Measurements from ENCODE around the gene ZBTB42.

Gene ZBTB42

DNA sequence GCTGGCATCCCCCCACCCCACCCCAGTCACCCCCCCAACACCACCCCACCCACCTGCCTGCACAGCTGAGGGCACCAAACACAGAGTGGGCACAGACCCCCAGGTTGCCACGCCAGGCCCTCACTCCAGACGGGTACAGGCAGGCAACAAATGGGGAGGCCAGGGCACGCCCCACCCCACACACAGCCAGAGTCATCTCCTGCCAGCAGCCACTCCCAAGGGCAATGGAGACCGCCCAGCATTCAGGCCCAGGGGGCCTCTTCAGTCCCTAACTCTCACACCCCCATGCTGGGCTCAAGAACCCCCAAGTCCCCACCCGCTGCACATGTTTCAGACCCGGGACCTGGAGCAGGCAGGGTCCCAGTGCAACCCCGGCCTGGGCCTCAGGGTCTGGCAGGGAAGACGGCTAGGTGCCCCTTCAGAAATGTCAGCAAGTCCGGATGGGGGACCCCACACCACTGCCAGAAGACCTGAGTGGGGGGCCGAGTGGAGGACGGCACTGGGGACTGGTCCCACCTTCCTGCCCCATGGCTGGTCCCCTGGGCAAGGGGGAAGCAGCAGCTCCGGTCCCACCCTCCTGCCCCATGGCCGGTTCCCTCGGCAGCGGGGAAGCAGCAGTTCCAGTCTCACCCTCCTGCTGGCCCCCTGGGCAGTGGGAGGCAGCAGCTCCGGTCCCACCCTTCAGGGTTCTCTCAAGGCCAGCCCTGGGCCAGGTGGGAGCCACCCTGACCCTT lies 17.2 kb upstream of the ZBTB42 start:
- TF ChIP-seq GATA3 (IDR thresholded peaks at IDR 0.05; ENCODE audit: low read depth, low read length) (no peak), GATA2 (IDR thresholded peaks at IDR 0.05; ENCODE audit: low read depth, low read length) (no peak)

DNA sequence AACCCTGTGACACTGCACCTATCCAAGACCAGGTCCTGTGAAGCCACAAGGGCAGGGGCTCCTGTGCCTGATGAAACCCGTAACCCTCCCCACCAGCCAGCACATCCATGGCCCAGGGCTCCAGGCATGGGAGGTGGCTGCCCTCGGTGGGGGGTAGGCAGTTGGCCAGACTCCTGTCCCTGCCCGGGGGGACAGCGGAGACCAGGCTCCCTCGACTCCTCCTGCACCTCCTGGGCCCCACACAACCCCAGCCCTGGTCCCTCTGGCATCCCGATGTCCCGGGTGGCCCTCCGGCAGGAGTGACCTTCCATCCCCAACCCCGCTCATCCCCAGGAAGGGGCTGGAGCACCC lies 16.7 kb upstream of the ZBTB42 start:
- TF ChIP-seq GATA3 (IDR thresholded peaks at IDR 0.05; ENCODE audit: low read depth, low read length) (no peak), GATA2 (IDR thresholded peaks at IDR 0.05; ENCODE audit: low read depth, low read length) (no peak)

DNA sequence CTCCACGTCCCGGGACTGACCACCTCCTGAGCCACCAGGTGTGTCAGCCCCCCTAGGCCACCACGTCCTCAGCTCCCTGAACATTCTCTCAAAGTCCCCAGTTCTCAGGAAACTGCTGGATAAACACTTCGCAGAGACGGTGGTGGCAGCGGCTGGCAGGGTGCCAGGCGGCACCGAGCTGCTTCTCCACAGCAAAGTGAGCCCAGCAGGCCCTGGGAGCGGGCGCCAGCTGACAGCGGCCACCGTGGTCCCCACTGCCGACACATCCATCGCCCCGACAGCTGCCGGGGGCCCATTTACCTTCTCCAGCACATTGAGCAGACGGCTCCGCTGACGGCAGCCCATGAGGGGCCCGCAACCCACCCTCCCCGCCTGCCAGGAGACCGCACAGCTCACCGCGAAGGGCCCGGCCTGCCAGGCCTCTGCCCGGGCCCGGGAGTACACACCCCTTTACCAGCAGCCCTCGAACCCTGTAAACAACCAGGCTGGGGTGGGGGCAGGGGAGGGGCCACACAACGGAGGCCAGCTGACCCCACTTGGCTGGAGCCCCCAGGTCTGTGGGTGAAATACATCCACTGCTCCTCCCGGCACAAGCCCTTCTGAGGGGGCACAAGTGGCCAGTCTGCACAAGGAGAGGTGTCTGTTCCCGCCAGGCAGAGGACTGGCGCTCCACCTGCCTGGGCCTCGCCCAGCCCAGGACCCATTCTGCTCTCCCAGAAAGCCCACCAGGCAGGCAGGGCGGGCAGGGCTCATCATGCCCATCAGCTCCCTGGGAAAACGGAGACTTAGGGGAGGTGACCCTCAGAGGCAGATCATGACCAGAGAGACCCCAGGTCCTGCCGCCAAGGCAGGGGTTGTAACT lies 15.8 kb upstream of the ZBTB42 start:
- no peak for TF ChIP-seq GATA3 (IDR thresholded peaks at IDR 0.05; ENCODE audit: low read depth, low read length)
- no peak for TF ChIP-seq GATA2 (IDR thresholded peaks at IDR 0.05; ENCODE audit: low read depth, low read length)

DNA sequence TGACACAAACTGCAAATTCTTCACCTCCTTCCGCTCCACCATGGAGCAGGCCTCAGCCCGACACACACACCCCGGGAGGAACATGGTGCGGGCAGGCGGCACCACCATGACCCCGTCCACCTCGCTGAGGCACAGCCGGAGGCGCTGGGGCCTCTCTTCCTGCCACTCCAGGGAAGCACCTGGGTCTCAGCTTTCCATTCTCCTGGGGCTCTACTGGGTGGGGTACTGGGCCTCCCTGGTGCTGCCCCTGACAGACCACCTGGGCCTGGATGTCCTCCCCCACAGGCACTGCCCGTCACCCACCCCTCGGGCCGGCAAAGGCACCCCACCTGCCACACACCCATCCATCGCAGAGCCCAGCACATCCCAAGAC lies 15.2 kb upstream of the ZBTB42 start:
- TF ChIP-seq GATA2 (IDR thresholded peaks at IDR 0.05; ENCODE audit: low read depth, low read length) (no peak), GATA3 (IDR thresholded peaks at IDR 0.05; ENCODE audit: low read depth, low read length) (no peak)

DNA sequence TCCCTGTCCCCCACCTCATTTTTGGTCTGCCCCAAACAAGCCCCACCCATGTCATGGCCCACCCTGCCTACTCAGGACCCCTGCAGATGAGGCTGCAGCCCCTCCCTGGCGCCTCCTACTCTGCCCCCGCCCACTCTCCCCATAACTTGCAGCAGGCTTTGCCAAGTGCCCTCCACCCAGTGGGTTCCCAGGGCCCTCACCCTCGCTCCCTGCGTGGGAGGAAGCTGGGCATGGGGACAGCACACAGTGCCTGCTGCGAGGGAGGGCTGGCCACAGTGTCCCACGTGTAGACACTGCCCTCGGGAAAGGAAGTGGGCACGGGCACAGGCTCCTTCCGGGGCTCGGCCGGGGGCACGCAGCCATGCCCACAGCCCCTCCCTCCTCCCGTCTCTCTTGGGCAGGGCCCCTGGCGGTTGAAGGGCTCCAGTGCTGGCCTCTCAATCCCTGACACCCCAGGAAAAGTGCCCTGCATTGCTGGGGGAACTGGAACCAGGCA lies 14.8 kb upstream of the ZBTB42 start:
- TF ChIP-seq GATA2 (IDR thresholded peaks at IDR 0.05; ENCODE audit: low read depth, low read length) = no peak
- no peak for TF ChIP-seq GATA3 (IDR thresholded peaks at IDR 0.05; ENCODE audit: low read depth, low read length)

DNA sequence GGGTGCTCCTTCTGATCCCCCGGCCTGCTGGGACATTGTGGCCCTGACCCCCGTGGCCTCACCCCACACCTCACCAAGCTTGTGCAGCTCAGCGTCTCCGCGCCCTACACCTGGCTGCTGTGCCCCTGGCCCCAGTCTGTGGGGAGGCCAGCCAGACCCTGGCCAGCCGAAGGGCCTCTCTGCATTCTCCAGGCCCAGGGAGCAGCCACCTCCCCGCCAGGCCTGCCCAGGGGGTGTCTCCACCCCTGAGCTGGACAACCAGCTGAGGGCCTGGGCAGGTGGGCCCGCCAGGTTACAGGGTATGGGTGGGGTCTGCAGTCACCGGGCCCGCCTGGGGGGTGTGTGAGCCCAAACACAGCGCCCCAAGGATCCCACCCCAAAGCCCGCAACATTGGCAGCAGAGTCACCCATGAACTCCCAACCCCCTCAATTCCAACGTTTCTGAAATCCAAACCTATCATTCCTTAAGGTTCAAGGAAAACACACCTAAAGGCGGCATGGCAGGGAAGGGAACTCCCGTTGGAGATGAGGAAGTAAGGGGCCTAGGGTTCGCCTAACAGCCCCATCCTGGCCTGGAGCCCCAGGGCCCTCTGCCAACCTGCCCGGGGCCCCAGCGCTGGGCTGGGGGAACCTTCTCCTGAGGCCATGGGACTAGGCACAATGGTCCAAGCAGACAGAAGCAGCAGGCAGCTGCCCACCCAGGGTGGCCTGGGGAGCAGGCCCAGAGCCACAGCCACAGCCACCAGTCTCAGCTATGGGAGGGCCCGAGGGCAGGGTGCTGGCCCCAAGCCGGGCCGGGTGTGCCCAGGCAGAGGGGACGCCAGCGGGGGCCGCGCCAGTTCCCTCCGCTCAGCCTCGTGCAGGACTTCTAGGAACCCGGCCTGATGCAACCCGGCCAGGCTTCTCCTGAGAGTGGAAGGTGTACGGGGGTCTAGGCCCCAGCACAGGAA lies 13.9 kb upstream of the ZBTB42 start:
- TF ChIP-seq GATA3 (IDR thresholded peaks at IDR 0.05; ENCODE audit: low read depth, low read length) (no peak), GATA2 (IDR thresholded peaks at IDR 0.05; ENCODE audit: low read depth, low read length) (no peak)

DNA sequence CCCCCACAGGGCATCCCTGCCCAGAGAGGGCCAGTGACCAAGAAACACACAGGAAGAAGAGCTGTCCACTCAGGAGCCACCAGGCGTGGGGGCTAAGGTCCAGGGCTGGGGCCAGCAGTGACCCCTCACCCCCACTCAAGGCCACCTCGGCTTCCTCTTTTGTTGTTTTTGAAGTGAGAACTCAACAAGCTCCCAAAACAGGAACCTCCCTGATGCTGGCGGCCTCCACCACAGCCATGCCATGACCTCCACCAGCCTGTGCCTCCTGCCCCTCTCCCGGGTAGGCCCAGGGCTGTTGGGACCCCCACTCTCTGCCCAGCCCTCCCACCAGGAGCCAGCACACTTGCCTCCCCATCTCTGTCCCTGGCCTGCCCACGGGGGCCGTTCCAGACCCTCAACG lies 13.2 kb upstream of the ZBTB42 start:
- TF ChIP-seq GATA3 (IDR thresholded peaks at IDR 0.05; ENCODE audit: low read depth, low read length) = no peak
- no peak for TF ChIP-seq GATA2 (IDR thresholded peaks at IDR 0.05; ENCODE audit: low read depth, low read length)

DNA sequence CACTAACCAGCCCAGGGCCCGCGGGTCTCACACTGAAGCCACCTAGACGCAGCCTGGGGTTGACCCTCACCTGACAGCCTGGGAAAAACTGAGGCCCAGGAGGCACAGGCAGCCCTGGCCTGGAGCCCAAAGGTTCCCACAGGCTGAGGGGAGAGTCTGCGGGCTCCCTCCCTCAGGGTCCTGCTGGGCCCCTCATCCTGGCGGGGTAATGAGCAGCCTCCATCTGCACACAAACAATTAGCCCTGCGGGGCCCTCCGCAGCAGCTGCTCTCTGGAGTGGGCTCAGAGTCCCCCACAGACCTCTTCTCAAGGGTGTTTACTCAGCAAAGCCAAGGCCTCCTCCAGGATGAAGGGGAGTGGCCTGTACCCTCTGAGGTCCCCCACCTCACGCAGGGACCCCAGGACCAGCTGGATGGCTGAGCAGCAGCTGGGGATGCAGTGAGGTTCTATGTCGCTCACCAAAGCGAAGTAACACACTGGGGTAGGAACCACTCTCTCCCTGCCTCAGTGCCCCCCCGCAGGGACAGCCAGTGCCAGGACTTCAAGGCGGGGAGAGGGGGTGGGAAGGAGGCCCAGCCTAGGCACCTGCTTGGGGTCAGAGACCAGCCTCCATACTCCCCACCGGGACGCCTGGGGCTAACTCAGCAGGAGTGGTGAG lies 12.6 kb upstream of the ZBTB42 start:
- TF ChIP-seq GATA3 (IDR thresholded peaks at IDR 0.05; ENCODE audit: low read depth, low read length) = no peak
- no peak for TF ChIP-seq GATA2 (IDR thresholded peaks at IDR 0.05; ENCODE audit: low read depth, low read length)

DNA sequence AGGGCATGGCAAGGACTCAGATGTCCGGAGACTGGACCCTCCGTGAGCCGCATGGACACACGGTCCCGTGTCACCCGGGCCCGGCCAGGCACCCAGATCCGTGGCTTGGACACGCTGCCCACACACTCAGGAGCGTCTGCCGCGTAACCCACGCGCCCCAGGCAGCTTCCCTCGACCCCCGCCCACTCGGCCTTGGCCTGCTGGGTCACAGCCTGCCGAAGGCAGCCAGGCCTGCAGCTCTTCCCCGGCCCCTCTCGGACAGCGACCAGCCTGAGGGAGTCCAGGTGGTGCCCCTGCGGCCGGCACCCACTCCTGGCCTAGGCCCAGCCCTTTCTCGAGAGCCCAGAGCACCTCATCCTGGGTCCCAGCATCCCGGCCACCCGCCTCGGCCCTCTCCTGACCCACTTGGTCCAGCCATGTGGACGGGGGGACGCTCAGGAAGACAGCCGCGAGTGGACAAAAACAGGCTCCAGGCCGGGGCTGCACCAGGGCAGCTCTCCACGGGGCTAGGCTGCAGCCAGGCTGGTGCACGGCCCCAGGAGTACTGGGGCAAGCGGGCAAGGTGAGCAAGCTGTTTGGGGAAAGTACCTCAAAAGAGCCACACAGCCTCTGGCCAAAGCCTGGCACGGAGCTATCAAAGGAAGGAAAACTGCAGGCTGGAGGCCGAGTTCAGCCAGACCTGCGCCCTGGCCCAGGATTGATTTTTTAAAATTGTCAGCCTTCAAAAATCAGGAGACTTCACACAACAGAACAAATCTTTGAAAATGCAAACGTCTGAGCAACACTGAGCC lies 11.8 kb upstream of the ZBTB42 start:
- TF ChIP-seq GATA2 (IDR thresholded peaks at IDR 0.05; ENCODE audit: low read depth, low read length) (no peak), GATA3 (IDR thresholded peaks at IDR 0.05; ENCODE audit: low read depth, low read length) (no peak)

DNA sequence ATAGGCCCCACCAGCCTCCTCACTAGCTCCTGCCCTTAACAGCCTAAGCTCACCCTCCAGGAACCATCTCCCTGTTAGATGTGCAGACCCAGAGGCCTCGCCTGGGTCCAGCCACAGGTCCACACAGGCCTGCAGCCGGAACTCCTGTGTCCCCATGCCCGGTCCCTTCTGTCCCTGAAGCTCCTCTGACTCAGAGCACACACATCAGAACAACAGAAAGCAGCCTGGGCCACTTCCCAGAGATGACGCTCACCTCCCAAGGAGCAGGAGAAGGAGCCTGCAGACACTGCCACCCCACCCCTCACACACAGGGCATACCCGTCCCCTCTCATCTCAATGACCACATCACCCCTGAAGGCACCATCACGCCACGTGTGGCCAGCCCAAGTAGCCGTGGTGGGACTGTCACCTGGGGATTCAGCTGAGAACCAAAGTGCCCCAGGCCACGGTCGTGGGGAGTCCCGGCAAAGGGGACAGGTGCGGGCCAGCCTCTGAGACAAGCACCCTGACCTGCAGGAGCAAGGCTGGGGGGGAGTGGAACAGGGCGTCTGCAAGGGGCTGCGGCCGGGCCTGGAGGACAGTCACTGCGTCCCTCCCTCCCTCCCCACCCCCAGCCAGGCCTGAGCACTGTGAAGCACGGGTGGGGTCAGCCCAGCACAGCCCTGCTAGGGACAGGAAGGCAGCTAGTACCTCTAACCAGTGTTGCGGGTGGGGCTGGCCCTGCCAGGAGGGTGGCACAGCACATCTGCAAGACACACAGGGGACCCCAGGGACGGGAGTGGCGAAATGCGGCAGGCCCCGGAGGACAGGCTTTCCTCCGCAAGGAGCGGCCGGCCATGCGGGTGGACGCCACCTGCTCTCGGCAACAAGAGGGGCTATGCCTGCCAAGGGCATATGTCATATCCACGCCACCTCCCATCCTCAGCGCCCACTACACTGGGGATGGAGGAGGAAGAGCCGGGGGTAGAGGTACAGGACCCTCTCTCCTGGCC lies 10.9 kb upstream of the ZBTB42 start:
- TF ChIP-seq GATA2 (IDR thresholded peaks at IDR 0.05; ENCODE audit: low read depth, low read length) = no peak
- TF ChIP-seq GATA3 (IDR thresholded peaks at IDR 0.05; ENCODE audit: low read depth, low read length) = no peak

DNA sequence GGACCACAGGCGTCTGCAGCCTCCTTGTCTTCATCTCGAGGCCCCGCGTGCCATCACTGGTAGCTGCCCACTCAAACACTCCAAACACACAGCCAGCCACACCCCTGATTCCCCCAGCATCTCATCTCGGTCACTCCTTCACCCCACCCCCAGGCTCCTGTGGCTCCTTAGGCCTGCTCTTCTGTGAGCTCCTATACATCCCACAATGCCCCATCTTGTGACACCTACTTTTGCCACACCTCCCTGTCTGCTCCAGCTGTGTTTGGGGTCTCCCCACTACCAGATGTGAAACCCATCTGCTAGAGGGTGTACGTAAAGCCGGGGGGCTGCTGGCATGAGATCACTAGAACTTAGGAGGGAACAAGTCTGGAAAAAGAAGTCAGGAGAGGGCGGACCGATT lies 9.5 kb upstream of the ZBTB42 start:
- no peak for TF ChIP-seq GATA2 (IDR thresholded peaks at IDR 0.05; ENCODE audit: low read depth, low read length)
